Measurements from ENCODE around the gene TMEM187. TPM values are rescaled to one million over a fixed set of nuclear protein-coding genes. Genes with fewer than 3 reads are reported as not detected.

TMEM187 gene
- total and polyA plus RNA-seq, 11 donors = 3.2 to 11.4 (median 7.2) TPM

DNA sequence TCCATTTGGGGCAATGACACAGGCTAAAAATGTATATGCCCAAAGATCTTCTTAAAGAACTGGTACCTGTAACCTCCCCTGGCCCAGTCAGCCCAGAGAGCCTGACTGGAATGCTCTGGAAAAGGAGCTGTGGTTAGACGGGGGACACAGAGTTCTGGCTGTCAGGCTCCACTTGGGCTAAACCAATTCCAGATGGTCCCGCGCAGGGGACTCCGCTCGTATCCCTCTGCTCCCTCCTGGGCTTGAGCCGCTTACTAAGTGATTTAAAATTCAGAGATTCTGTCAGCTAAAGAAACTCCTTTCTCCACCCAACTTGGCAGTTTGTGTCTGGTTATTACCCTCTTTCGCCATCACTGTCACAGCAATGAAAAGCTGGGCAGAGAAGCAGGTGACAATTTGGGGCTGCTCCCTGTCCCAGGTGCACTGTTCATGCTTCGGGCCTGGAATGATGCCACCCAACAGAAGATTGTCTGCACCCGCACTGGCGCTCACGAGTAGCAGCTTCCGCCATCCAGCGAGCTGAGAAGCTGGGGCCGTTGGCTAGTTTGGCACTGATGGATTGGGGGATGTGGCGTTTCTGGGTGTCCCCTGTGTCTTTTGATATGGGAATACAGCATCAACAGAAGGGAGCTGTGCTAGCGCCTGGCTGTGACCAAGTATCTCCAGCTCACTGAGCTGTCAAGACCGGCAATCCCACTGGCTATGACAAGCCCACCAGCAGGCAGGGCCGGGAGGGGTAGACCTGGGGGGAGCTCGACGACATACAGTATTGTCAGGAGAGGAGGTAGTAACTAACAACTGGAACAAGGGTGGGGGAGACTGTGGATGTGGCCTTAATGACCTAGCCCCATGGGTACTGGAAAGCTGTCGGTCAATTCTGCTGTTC, 53.8 kb downstream of the TMEM187 start:
- ATAC-seq = no peak
- no peak for DNase-seq
- 79 to 86% (median 84%) methylated on average over 19 to 21 of the region's 21 CpGs for WGBS, 4 donors
- peaks cover 0 to 19% (median under 1%) of the 10 kb centered on the region in 12 donors for H3K4me1 ChIP-seq
- no peak overlapping the region for H3K4me3 ChIP-seq
- H3K9me3 ChIP-seq = no peaks in the 10 kb centered on the region
- H3K27ac ChIP-seq = no peak overlapping the region
- peaks cover 0 to 38% (median 23%) of the 10 kb centered on the region in 9 donors for H3K36me3 ChIP-seq
- peaks cover 0 to 60% (median 0%) of the 10 kb centered on the region in 9 donors for H3K27me3 ChIP-seq
- TF ChIP-seq POLR2A (IDR thresholded peaks at IDR 0.05) = no peak
- no peak for TF ChIP-seq CTCF (IDR thresholded peaks at IDR 0.05)
- intact Hi-C loops (cut with DNase I) = loop anchor here in 1 of 10 donors (10.0 kb wide), 1 partner anchor 68 kb away; the partner anchor contains the start of gene MECP2

- Histone ChIP-seq H3K4me3 (no peak overlapping the region), H3K27ac (no peak overlapping the region), H3K4me1 (peaks cover 0 to 19% (median 1%) of the 10 kb centered on the region in 12 donors), H3K9me3 (no peaks in the 10 kb centered on the region), H3K27me3 (peaks cover 0 to 59% (median 0%) of the 10 kb centered on the region in 9 donors), H3K36me3 (peaks cover 0 to 45% (median 28%) of the 10 kb centered on the region in 9 donors)
- WGBS, 4 donors = 78 to 80% (median 79%) methylated on average over 6 of the region's 6 CpGs
- TF ChIP-seq CTCF (IDR thresholded peaks at IDR 0.05) (no peak), POLR2A (IDR thresholded peaks at IDR 0.05) (no peak)
- intact Hi-C loops (cut with DNase I) = loop anchor here in 1 of 10 donors (10.0 kb wide), 1 partner anchor 68 kb away; the partner anchor contains the start of gene MECP2
- ATAC-seq (no peak), DNase-seq (no peak)
Observed at GRCh38 chrX:154027022-154027402, 54.5 kb downstream of the TMEM187 start.

DNA sequence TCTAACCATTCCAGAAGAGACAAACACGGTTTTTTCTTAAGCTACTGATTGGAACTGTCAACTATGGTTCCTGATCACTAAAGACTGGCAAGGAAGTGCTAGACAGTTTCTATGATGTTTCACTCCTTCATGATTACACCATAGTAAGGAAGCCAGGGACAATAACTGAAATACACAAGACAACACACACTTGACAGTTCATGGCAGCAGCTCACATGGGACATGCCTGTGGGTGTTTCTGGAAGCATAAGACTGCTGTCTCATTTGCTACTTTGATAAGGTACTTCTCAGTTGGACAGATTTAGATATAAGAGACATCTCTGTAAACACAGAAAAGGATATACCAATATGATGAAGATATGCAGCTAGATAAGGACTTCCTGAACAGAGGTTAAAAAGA, 55.4 kb downstream of the TMEM187 start:
- 38 to 86% (median 61%) methylated on average over 1 of the region's 1 CpG for WGBS, 4 donors
- Histone ChIP-seq H3K27me3 (peaks cover 0 to 51% (median 0%) of the 10 kb centered on the region in 9 donors), H3K27ac (no peak overlapping the region), H3K36me3 (peaks cover 0 to 49% (median 28%) of the 10 kb centered on the region in 9 donors), H3K4me1 (peaks cover 0 to 27% (median 1%) of the 10 kb centered on the region in 12 donors), H3K9me3 (no peaks in the 10 kb centered on the region), H3K4me3 (no peak overlapping the region)
- DNase-seq (no peak), ATAC-seq (no peak)
- TF ChIP-seq CTCF (IDR thresholded peaks at IDR 0.05) = no peak
- TF ChIP-seq POLR2A (IDR thresholded peaks at IDR 0.05) = no peak
- intact Hi-C loops (cut with DNase I) = loop anchor here in 1 of 10 donors (10.0 kb wide), 1 partner anchor 67 kb away; the partner anchor contains the start of gene MECP2

Measured in heart left ventricle (tissue), 16 donors.